ENCODE data around the gene DAPL1. TPM values are rescaled to one million over a fixed set of nuclear protein-coding genes. Genes with fewer than 3 reads are reported as not detected.

The DAPL1 gene
- total and polyA plus RNA-seq, 8 donors: 1.4 to 138 TPM; not detected in 6

- DNase-seq: no peak
- Histone ChIP-seq H3K27me3 (no peaks in the 10 kb centered on the region), H3K4me3 (no peak overlapping the region), H3K27ac (no peak overlapping the region), H3K36me3 (no peaks in the 10 kb centered on the region), H3K9me3 (no peaks in the 10 kb centered on the region), H3K4me1 (peaks cover 0 to 9% (median 3%) of the 10 kb centered on the region in 4 donors)
- 35 to 65% (median 48%) methylated on average over 2 of the region's 2 CpGs for WGBS, 5 donors
- intact Hi-C loops (cut with DNase I; ENCODE audit: low total_unique reads): no loop called here
- TF ChIP-seq EP300 (IDR thresholded peaks at IDR 0.05) (no peak), POLR2AphosphoS5 (IDR thresholded peaks at IDR 0.05) (no peak), POLR2A (IDR thresholded peaks at IDR 0.05) (no peak)
- TF ChIP-seq, protein P1, sequence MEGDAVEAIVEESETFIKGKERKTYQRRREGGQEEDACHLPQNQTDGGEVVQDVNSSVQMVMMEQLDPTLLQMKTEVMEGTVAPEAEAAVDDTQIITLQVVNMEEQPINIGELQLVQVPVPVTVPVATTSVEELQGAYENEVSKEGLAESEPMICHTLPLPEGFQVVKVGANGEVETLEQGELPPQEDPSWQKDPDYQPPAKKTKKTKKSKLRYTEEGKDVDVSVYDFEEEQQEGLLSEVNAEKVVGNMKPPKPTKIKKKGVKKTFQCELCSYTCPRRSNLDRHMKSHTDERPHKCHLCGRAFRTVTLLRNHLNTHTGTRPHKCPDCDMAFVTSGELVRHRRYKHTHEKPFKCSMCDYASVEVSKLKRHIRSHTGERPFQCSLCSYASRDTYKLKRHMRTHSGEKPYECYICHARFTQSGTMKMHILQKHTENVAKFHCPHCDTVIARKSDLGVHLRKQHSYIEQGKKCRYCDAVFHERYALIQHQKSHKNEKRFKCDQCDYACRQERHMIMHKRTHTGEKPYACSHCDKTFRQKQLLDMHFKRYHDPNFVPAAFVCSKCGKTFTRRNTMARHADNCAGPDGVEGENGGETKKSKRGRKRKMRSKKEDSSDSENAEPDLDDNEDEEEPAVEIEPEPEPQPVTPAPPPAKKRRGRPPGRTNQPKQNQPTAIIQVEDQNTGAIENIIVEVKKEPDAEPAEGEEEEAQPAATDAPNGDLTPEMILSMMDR (IDR thresholded peaks at IDR 0.05): no peak
Measured at GRCh38 chr2:158778243-158778642, 16.9 kb upstream of the DAPL1 start.

DNA sequence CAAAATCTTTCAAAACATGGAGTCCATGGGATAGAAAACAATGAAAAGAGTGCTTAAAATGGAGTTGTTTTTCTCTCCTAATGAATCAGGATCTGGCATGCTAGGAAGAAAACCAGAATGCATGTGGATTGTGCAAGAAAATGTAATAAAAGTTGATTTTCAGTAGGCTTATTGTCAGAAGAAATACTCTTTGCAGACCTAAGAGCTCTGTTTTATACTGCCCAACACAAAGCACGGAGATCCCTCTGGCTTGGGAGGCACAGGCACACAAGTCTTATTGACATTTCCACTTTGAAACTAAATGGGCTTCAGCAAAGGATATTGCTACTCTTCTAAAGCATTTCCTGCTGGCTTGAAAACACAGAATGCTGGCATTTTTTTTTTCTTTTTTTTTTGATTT is 15.5 kb upstream of the DAPL1 start:
- intact Hi-C loops (cut with DNase I; ENCODE audit: low total_unique reads): no loop called here
- no peaks in the 10 kb centered on the region for H3K9me3 ChIP-seq
- H3K4me1 ChIP-seq: peaks cover 0 to 9% (median 3%) of the 10 kb centered on the region in 4 donors
- H3K36me3 ChIP-seq: no peaks in the 10 kb centered on the region
- WGBS, 5 donors: 33 to 86% (median 44%) methylated on average over 1 of the region's 1 CpG
- no peak overlapping the region for H3K4me3 ChIP-seq
- H3K27ac ChIP-seq: no peak overlapping the region
- no peaks in the 10 kb centered on the region for H3K27me3 ChIP-seq
- TF ChIP-seq EP300 (IDR thresholded peaks at IDR 0.05) (no peak), POLR2AphosphoS5 (IDR thresholded peaks at IDR 0.05) (no peak), POLR2A (IDR thresholded peaks at IDR 0.05) (no peak)
- TF ChIP-seq, protein P1 (IDR thresholded peaks at IDR 0.05): no peak
- DNase-seq: peak in 1 of 2 donors; percentile 12

DNA sequence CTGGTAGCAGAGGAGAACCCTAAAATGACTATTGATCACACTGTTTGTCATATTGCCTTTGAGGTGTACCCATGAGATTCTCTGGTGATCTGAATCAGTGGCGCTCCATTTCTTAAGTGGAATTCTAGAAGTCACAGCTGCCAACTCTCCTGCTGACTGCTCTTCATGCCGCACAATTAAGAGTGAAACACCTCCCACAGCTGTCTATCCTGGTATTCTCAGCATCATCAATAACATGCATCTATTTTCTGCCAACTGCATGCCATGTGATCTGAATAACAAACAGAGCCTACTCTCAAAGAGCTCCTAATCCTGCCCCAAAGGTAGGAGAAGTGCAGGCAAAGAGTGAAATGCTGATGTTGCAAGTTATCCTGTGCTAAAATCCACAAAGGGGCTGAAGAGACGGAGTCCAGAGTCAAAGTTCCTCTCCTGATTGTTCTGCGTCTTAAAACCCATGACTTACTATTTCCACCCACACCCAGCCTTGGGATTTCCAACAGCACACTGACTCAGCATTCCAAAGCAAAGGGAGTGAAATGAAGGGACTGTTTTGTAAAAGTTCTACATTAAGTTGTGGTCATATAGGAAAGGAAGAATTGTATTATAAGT is 13.7 kb upstream of the DAPL1 start:
- Histone ChIP-seq H3K9me3 (no peaks in the 10 kb centered on the region), H3K27me3 (no peaks in the 10 kb centered on the region), H3K4me1 (peaks cover 0 to 9% (median 3%) of the 10 kb centered on the region in 4 donors), H3K4me3 (no peak overlapping the region), H3K27ac (no peak overlapping the region), H3K36me3 (no peaks in the 10 kb centered on the region)
- WGBS, 5 donors: 58 to 79% (median 71%) methylated on average over 4 of the region's 4 CpGs
- intact Hi-C loops (cut with DNase I; ENCODE audit: low total_unique reads): no loop called here
- peak in 1 of 2 donors; percentile 66 for DNase-seq
- TF ChIP-seq, protein P1 (IDR thresholded peaks at IDR 0.05): no peak

DNA sequence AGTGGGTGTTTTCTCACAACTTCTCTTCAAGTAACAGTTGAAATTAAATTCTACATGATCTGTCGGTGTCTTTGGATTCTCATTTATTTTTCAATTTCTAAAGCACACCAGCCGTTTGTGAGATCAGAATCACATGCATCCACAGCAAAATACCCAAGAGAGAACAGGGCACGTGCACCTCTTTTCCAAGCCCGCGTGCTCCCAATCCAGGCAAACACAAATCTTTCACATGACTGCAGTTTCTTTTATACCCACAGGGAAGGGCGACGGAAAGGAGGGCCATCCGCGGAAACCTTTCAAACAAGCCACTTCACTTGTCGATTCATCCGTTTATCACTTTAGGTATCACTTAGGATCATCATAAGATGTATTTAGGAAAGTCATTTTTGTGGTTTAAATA is 13.0 kb upstream of the DAPL1 start:
- 90 to 93% (median 90%) methylated on average over 11 of the region's 11 CpGs for WGBS, 5 donors
- no peaks in the 10 kb centered on the region for H3K27me3 ChIP-seq
- peaks cover 0 to 4% (median 1%) of the 10 kb centered on the region in 4 donors for H3K9me3 ChIP-seq
- no peak overlapping the region for H3K4me3 ChIP-seq
- no peak for TF ChIP-seq POLR2AphosphoS5 (IDR thresholded peaks at IDR 0.05)
- intact Hi-C loops (cut with DNase I; ENCODE audit: low total_unique reads): no loop called here
- DNase-seq: no peak
- H3K27ac ChIP-seq: no peak overlapping the region
- peaks cover 0 to 9% (median 3%) of the 10 kb centered on the region in 4 donors for H3K4me1 ChIP-seq
- H3K36me3 ChIP-seq: no peaks in the 10 kb centered on the region

DNA sequence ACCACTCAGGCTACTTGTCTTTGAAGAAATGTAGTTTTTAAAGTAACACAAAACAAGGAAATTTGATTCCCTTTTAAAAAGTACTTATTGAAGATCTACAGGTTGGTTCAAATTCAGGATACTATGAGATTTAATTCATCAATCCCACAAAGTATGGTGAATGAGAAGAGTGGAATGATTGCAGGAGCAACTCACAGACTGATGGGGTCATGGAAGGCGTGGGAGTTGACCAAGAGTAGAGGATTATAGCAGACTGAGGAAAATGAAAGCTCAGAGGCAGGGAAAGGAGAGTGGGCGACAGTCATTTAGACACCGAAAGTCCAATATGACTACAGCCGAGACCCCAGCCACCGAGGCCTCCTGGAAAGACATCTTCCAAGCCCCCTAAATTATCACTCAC is 12.5 kb upstream of the DAPL1 start:
- TF ChIP-seq EP300 (IDR thresholded peaks at IDR 0.05): no peak
- Histone ChIP-seq H3K27me3 (no peaks in the 10 kb centered on the region), H3K36me3 (no peaks in the 10 kb centered on the region), H3K9me3 (peaks cover 0 to 8% (median 4%) of the 10 kb centered on the region in 4 donors), H3K4me1 (peaks cover 0 to 7% (median 3%) of the 10 kb centered on the region in 4 donors), H3K4me3 (no peak overlapping the region), H3K27ac (no peak overlapping the region)
- no peak for DNase-seq
- intact Hi-C loops (cut with DNase I; ENCODE audit: low total_unique reads): no loop called here
- WGBS, 5 donors: 78 to 95% (median 86%) methylated on average over 5 of the region's 5 CpGs

Data from stomach (tissue), 9 donors.